NCI-H446 (cell line): Measurements from ENCODE around the gene ARHGEF17.
A peak's percentile ranks its signal among the peaks of the same experiment; 100 is the strongest.

Experiments used
- DNase-seq, 2 experiments: peaks; one replicate each; lab custom pipeline; 2025; lab: John Stamatoyannopoulos, UW

Gene ARHGEF17

GRCh38 chr11:73393479-73394415 lies 85.7 kb downstream of the ARHGEF17 start:
- DNase-seq: peak; percentile 52 to 78

GRCh38 chr11:73394416-73395296 lies 86.6 kb downstream of the ARHGEF17 start:
- no peak for DNase-seq

- DNase-seq: no peak
Measured at GRCh38 chr11:73395297-73396208, 87.5 kb downstream of the ARHGEF17 start.

- no peak for DNase-seq
Measured at GRCh38 chr11:73396251-73396930, 88.3 kb downstream of the ARHGEF17 start.

- no peak for DNase-seq
Measured at GRCh38 chr11:73396985-73397384, 88.9 kb downstream of the ARHGEF17 start.

- no peak for DNase-seq
Measured at GRCh38 chr11:73397468-73398131, 89.5 kb downstream of the ARHGEF17 start.

- DNase-seq: no peak
Measured at GRCh38 chr11:73398132-73398526, 90.1 kb downstream of the ARHGEF17 start.

GRCh38 chr11:73398721-73399120 lies 90.6 kb downstream of the ARHGEF17 start:
- DNase-seq: no peak

GRCh38 chr11:73399159-73399590 lies 91.1 kb downstream of the ARHGEF17 start:
- DNase-seq: no peak

GRCh38 chr11:73399636-73400035 lies 91.6 kb downstream of the ARHGEF17 start:
- DNase-seq: no peak

GRCh38 chr11:73400293-73400692 lies 92.2 kb downstream of the ARHGEF17 start:
- DNase-seq: no peak

GRCh38 chr11:73401217-73401923 lies 93.3 kb downstream of the ARHGEF17 start:
- no peak for DNase-seq

GRCh38 chr11:73401924-73402833 lies 94.1 kb downstream of the ARHGEF17 start:
- DNase-seq: no peak

GRCh38 chr11:73402834-73403185 lies 94.7 kb downstream of the ARHGEF17 start:
- no peak for DNase-seq

- DNase-seq: no peak
Measured at GRCh38 chr11:73403541-73403940, 95.5 kb downstream of the ARHGEF17 start.

- peak; percentile 26 to 50 for DNase-seq
Measured at GRCh38 chr11:73404048-73404447, 96.0 kb downstream of the ARHGEF17 start.

- DNase-seq: no peak
Measured at GRCh38 chr11:73404506-73405145, 96.5 kb downstream of the ARHGEF17 start.

- no peak for DNase-seq
Measured at GRCh38 chr11:73405146-73405510, 97.1 kb downstream of the ARHGEF17 start.
